Astrocyte (in vitro differentiated cells and primary cell): ENCODE measurements around the gene SYT2. TPM values are rescaled to one million over a fixed set of nuclear protein-coding genes. Genes with fewer than 3 reads are reported as not detected.

Source experiments
- DNase-seq: peaks from one replicate; pipeline ENCODE4 v3.0.0-alpha.2; 2010; ENCODE audit warnings: low read depth
- FAIRE-seq: peaks from 2 replicates; lab custom pipeline; 2011; peaks lifted over from hg19 to GRCh38; lab: Jason Lieb, UNC
- H2AFZ ChIP-seq: 2 replicates; pipeline ENCODE4 v1.6.0; 2012; ENCODE audit warnings: low read depth, low read length, inconsistent platforms
- H3K27ac ChIP-seq: 2 replicates; pipeline ENCODE4 v1.5.1; 2011; ENCODE audit warnings: low read depth, low read length, inconsistent platforms
- H3K27me3 ChIP-seq: 2 replicates; pipeline ENCODE4 v1.6.0; 2011; ENCODE audit warnings: low read length, inconsistent platforms; ENCODE audit not compliant: insufficient read depth
- H3K36me3 ChIP-seq: 2 replicates; pipeline ENCODE4 v1.5.1; 2011; ENCODE audit warnings: low read length, inconsistent platforms; ENCODE audit not compliant: insufficient read depth
- H3K4me1 ChIP-seq: 2 replicates; pipeline ENCODE4 v1.5.1; 2011; ENCODE audit warnings: low read length, inconsistent platforms; ENCODE audit not compliant: insufficient read depth
- H3K4me2 ChIP-seq: 2 replicates; pipeline ENCODE4 v1.6.0; 2012; ENCODE audit warnings: low read length, inconsistent platforms
- H3K4me3 ChIP-seq: 2 replicates; pipeline ENCODE4 v1.5.1; 2011; ENCODE audit warnings: low read depth, mild to moderate bottlenecking, low read length, inconsistent platforms; ENCODE audit not compliant: insufficient read depth
- H3K79me2 ChIP-seq: 2 replicates; pipeline ENCODE4 v1.6.0; 2012; ENCODE audit warnings: mild to moderate bottlenecking, low read length, inconsistent platforms; ENCODE audit not compliant: insufficient read depth
- H3K9ac ChIP-seq: 2 replicates; pipeline ENCODE4 v1.6.0; 2012; ENCODE audit warnings: mild to moderate bottlenecking, low read length, inconsistent platforms
- H3K9me3 ChIP-seq: 2 replicates; pipeline ENCODE4 v1.5.1; 2012; ENCODE audit warnings: low read depth, mild to moderate bottlenecking, low read length, inconsistent platforms; ENCODE audit not compliant: insufficient read depth
- H4K20me1 ChIP-seq: 2 replicates; pipeline ENCODE4 v1.6.0; 2012; ENCODE audit warnings: low read length, inconsistent platforms; ENCODE audit not compliant: insufficient read depth
- H3K27ac Mint-ChIP-seq: one replicate; pipeline ENCODE4 v1.8.0; 2021; ENCODE audit warnings: mild to moderate bottlenecking, mixed read lengths; ENCODE audit not compliant: unreplicated experiment
- H3K27me3 Mint-ChIP-seq: one replicate; pipeline ENCODE4 v1.8.0; 2021; ENCODE audit warnings: low read depth, mixed read lengths; ENCODE audit not compliant: unreplicated experiment
- H3K36me3 Mint-ChIP-seq: one replicate; pipeline ENCODE4 v1.8.0; 2021; ENCODE audit warnings: low read depth, mixed read lengths; ENCODE audit not compliant: unreplicated experiment
- H3K4me1 Mint-ChIP-seq: one replicate; pipeline ENCODE4 v1.8.0; 2021; ENCODE audit warnings: low read depth, mixed read lengths; ENCODE audit not compliant: unreplicated experiment
- H3K4me3 Mint-ChIP-seq: one replicate; pipeline ENCODE4 v1.8.0; 2021; ENCODE audit warnings: mild to moderate bottlenecking, moderate library complexity, mixed read lengths; ENCODE audit not compliant: unreplicated experiment
- H3K9me3 Mint-ChIP-seq: one replicate; pipeline ENCODE4 v1.8.0; 2021; ENCODE audit warnings: mild to moderate bottlenecking, mixed read lengths; ENCODE audit not compliant: unreplicated experiment
- CTCF ChIP-seq: IDR thresholded peaks from 2 replicates; pipeline ENCODE4 v1.5.1; 2011; ENCODE audit warnings: low read depth, mild to moderate bottlenecking, inconsistent platforms, low read length, moderate library complexity; ENCODE audit not compliant: insufficient read depth
- EZH2 ChIP-seq: IDR thresholded peaks from 2 replicates; pipeline ENCODE4 v1.6.1; 2012; ENCODE audit warnings: mild to moderate bottlenecking, low read length, inconsistent platforms; ENCODE audit not compliant: insufficient read depth
- total RNA-seq: library from RNA; stranded (reverse); gene quantifications from 2 replicates; pipeline ENCODE4 v1.2.1, GENCODE V29; 2021

SYT2 gene
- total RNA-seq, 1 donor from 2014 or later, result 0.27 TPM

GRCh38 chr1:202590126-202590525 lies 120.1 kb downstream of the SYT2 start:
- peak overlapping the region; percentile 71 for H3K4me2 ChIP-seq
- Mint-ChIP-seq H3K27ac (peak overlapping the region; percentile 99), H3K27me3 (peaks cover 4% of the 10 kb centered on the region), H3K4me3 (no peak overlapping the region), H3K36me3 (peaks cover 1% of the 10 kb centered on the region), H3K9me3 (no peaks in the 10 kb centered on the region), H3K4me1 (peaks cover 50% of the 10 kb centered on the region)
- no peak overlapping the region for H3K4me3 ChIP-seq
- no peak overlapping the region for H2AFZ ChIP-seq
- H3K27ac ChIP-seq, result peak overlapping the region; percentile 90
- peak overlapping the region; percentile 72 for H3K9ac ChIP-seq
- no peak for FAIRE-seq
- no peaks in the 10 kb centered on the region for H3K27me3 ChIP-seq
- H3K36me3 ChIP-seq, result no peaks in the 10 kb centered on the region
- no peaks in the 10 kb centered on the region for H4K20me1 ChIP-seq
- TF ChIP-seq EZH2 (no peak), CTCF (no peak)
- no peaks in the 10 kb centered on the region for H3K79me2 ChIP-seq
- DNase-seq, result no peak
- H3K4me1 ChIP-seq, result peaks cover 50% of the 10 kb centered on the region
- no peaks in the 10 kb centered on the region for H3K9me3 ChIP-seq

GRCh38 chr1:202589190-202589930 lies 120.9 kb downstream of the SYT2 start:
- Histone ChIP-seq H3K27me3 (no peaks in the 10 kb centered on the region), H3K9me3 (no peaks in the 10 kb centered on the region), H3K4me1 (peaks cover 50% of the 10 kb centered on the region), H2AFZ (no peak overlapping the region), H3K9ac (peak overlapping the region; percentile 72), H3K36me3 (no peaks in the 10 kb centered on the region), H3K27ac (peak overlapping the region; percentile 90), H3K4me2 (peak overlapping the region; percentile 71), H3K4me3 (peak overlapping the region; percentile 3), H4K20me1 (no peaks in the 10 kb centered on the region), H3K79me2 (no peaks in the 10 kb centered on the region)
- Mint-ChIP-seq H3K36me3 (peaks cover 1% of the 10 kb centered on the region), H3K27me3 (peaks cover 4% of the 10 kb centered on the region), H3K4me3 (peak overlapping the region; percentile 66), H3K4me1 (peaks cover 50% of the 10 kb centered on the region), H3K27ac (peak overlapping the region; percentile 99), H3K9me3 (no peaks in the 10 kb centered on the region)
- no peak for TF ChIP-seq EZH2
- TF ChIP-seq CTCF, result no peak
- peak; percentile 99 for DNase-seq
- peak; percentile 82 for FAIRE-seq
